Medulla oblongata (tissue), 1 donor: ENCODE measurements around the gene CHST11.
"Not testable (repeated sequence)": the region's sequence is repeated elsewhere in the genome, so short reads cannot be mapped to it uniquely, and the experiment has no call there.

ENCODE experiments used
- DNase-seq: peaks from one replicate; pipeline ENCODE4 v3.0.0-alpha.2; 2015; ENCODE audit errors: extremely low spot score

CHST11 gene

GRCh38 chr12:104801427-104801826, 344.7 kb downstream of the CHST11 start:
- DNase-seq: no peak

DNA sequence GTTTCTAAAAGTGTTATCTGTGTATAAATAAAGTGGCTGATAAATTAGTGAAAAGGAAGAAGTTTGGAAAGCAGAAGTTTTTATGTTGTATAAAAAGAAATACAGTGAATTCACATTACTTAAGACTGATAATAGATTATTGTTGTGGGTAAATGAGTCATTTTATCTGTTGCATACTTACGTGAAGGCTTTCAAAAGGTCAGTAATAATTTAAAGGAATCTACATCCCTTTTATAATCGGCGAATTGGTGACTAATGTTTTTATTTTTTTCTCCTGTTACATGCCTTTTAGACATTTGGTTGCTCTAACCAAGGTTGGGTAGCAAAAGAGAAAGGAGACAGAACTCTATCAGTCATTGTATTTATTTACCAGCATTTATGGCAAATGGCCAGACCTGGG, 345.5 kb downstream of the CHST11 start:
- no peak for DNase-seq

DNA sequence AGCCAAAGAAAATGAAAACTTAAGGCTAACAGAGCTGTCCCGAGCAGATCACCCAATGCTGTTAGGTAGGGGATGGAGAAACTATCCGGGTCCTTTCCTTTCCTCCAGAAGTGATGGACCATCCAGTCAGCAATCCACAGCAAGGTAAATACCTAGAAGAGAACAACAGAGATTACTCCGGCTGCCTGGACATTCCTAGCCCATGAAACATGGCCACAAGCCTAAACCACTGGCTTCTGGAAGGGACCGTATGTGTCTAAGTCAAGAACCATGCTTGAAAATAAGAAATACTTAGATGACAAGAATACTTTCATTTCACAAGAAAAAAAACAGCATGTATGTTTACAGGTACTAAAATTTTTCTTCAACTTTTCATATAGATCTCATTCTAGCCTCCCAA, 348.4 kb downstream of the CHST11 start:
- DNase-seq: no peak

DNA sequence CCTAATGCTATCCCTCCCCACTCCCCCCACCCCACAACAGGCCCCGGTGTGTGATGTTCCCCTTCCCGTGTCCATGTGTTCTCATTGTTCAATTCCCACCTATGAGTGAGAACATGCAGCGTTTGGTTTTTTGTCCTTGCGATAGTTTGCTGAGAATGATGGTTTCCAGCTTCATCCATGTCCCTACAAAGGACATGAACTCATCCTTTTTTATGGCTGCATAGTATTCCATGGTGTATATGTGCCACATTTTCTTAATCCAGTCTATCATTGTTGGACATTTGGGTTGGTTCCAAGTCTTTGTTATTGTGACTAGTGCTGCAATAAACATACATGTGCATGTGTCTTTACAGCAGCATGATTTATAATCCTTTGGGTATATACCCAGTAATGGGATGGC, 349.4 kb downstream of the CHST11 start:
- not testable (repeated sequence) for DNase-seq

DNA sequence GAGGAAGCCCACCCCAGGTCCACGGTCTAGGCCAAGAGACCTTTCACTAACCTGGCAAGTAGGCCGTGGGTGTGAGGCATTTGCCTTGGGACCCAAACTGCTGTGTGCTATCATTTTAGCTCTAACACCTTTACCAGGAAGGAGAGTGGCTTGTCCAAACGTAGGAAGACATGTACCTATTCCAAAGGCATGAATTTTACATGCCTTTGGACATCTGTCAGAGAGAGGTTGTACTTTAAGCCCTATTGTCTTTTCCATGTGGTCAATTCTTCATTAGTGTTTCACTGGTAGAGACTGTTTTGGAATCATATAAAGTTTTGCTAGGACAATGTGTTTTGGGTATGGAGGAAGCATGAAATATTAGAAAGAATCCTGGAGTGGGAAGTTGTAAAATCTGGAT, 352.5 kb downstream of the CHST11 start:
- DNase-seq: no peak

GRCh38 chr12:104809706-104810385, 353.1 kb downstream of the CHST11 start:
- no peak for DNase-seq
